ENCODE data around the gene MTHFD1L. TPM values are rescaled to one million over a fixed set of nuclear protein-coding genes. Genes with fewer than 3 reads are reported as not detected.

MTHFD1L gene
- total and polyA plus RNA-seq, 9 of the 15 experiments (the other 6 are each of a cell fraction or from before 2014, with no cell fraction given) = 20.9 to 128 (median 61.0) TPM

DNA sequence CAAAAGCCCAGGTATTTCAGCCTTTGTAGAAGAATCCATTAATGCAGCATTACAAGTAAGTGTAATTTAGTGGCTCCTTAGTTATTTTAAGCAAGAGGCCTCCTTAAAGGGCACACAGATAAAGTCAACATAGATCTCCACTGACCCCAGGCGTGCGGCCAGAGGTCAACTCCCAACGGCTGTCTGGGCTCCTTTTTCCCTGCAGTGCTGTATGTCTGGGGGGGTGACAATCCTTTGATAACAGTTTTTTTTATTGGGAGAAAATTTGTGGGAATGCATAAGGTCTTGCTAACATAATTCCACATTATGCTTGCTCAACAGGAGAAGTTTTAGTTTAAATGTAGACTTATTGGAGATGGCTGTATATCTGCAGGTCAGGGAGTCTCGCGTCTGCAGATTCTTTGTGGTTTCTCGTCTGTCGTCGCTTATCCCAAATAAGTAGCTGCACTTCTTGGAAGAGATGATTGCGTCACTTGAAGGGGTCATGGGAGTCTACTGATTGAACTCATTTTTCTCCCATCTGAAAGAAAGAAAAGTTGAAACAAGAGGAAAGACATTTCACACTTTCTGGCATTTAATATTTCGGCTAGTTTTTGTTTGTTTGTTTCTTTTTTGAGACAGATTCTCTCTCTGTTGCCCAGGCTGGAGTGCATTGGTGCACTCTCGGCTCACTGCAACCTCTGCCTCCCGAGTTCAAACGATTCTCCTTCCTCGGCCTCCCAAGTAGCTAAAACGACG is 222.5 kb downstream of the MTHFD1L start (continued):
- TF ChIP-seq, protein P1, sequence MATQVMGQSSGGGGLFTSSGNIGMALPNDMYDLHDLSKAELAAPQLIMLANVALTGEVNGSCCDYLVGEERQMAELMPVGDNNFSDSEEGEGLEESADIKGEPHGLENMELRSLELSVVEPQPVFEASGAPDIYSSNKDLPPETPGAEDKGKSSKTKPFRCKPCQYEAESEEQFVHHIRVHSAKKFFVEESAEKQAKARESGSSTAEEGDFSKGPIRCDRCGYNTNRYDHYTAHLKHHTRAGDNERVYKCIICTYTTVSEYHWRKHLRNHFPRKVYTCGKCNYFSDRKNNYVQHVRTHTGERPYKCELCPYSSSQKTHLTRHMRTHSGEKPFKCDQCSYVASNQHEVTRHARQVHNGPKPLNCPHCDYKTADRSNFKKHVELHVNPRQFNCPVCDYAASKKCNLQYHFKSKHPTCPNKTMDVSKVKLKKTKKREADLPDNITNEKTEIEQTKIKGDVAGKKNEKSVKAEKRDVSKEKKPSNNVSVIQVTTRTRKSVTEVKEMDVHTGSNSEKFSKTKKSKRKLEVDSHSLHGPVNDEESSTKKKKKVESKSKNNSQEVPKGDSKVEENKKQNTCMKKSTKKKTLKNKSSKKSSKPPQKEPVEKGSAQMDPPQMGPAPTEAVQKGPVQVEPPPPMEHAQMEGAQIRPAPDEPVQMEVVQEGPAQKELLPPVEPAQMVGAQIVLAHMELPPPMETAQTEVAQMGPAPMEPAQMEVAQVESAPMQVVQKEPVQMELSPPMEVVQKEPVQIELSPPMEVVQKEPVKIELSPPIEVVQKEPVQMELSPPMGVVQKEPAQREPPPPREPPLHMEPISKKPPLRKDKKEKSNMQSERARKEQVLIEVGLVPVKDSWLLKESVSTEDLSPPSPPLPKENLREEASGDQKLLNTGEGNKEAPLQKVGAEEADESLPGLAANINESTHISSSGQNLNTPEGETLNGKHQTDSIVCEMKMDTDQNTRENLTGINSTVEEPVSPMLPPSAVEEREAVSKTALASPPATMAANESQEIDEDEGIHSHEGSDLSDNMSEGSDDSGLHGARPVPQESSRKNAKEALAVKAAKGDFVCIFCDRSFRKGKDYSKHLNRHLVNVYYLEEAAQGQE (IDR thresholded peaks at IDR 0.05; ENCODE audit: borderline replicate concordance) = peak; percentile 26; the same call in 1 of the 2 replicates
- TF ChIP-seq, protein P1 (CRISPR knock-in tag; IDR thresholded peaks at IDR 0.05; ENCODE audit: low read depth) = no peak
- TF ChIP-seq, protein P2, sequence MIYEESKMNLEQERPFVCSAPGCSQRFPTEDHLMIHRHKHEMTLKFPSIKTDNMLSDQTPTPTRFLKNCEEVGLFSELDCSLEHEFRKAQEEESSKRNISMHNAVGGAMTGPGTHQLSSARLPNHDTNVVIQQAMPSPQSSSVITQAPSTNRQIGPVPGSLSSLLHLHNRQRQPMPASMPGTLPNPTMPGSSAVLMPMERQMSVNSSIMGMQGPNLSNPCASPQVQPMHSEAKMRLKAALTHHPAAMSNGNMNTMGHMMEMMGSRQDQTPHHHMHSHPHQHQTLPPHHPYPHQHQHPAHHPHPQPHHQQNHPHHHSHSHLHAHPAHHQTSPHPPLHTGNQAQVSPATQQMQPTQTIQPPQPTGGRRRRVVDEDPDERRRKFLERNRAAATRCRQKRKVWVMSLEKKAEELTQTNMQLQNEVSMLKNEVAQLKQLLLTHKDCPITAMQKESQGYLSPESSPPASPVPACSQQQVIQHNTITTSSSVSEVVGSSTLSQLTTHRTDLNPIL (CRISPR knock-in tag; IDR thresholded peaks at IDR 0.05) = no peak
- TF ChIP-seq, protein P3, sequence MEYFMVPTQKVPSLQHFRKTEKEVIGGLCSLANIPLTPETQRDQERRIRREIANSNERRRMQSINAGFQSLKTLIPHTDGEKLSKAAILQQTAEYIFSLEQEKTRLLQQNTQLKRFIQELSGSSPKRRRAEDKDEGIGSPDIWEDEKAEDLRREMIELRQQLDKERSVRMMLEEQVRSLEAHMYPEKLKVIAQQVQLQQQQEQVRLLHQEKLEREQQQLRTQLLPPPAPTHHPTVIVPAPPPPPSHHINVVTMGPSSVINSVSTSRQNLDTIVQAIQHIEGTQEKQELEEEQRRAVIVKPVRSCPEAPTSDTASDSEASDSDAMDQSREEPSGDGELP (CRISPR knock-in tag; IDR thresholded peaks at IDR 0.05; ENCODE audit: borderline replicate concordance) = no peak
- TF ChIP-seq TAL1 (IDR thresholded peaks at IDR 0.05) = peak; percentile 53
- TF ChIP-seq ZNF197 (CRISPR knock-in tag; IDR thresholded peaks at IDR 0.05; ENCODE audit: low read depth) = peak; percentile 59; the same call in 1 of the 2 replicates
- TF ChIP-seq ZNF324 (CRISPR knock-in tag; IDR thresholded peaks at IDR 0.05) = no peak
- no peak for TF ChIP-seq SRSF1 (IDR thresholded peaks at IDR 0.05; ENCODE audit: low read depth, low read length)
- TF ChIP-seq, protein P4, sequence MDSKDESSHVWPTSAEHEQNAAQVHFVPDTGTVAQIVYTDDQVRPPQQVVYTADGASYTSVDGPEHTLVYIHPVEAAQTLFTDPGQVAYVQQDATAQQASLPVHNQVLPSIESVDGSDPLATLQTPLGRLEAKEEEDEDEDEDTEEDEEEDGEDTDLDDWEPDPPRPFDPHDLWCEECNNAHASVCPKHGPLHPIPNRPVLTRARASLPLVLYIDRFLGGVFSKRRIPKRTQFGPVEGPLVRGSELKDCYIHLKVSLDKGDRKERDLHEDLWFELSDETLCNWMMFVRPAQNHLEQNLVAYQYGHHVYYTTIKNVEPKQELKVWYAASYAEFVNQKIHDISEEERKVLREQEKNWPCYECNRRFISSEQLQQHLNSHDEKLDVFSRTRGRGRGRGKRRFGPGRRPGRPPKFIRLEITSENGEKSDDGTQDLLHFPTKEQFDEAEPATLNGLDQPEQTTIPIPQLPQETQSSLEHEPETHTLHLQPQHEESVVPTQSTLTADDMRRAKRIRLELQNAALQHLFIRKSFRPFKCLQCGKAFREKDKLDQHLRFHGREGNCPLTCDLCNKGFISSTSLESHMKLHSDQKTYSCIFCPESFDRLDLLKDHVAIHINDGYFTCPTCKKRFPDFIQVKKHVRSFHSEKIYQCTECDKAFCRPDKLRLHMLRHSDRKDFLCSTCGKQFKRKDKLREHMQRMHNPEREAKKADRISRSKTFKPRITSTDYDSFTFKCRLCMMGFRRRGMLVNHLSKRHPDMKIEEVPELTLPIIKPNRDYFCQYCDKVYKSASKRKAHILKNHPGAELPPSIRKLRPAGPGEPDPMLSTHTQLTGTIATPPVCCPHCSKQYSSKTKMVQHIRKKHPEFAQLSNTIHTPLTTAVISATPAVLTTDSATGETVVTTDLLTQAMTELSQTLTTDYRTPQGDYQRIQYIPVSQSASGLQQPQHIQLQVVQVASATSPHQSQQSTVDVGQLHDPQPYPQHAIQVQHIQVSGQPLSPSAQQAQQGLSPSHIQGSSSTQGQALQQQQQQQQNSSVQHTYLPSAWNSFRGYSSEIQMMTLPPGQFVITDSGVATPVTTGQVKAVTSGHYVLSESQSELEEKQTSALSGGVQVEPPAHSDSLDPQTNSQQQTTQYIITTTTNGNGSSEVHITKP (IDR thresholded peaks at IDR 0.05; ENCODE audit: partially characterized antibody) = no peak
- TF ChIP-seq ARID2 (IDR thresholded peaks at IDR 0.05) = no peak
- no peak for TF ChIP-seq SP1 (CRISPR knock-in tag; IDR thresholded peaks at IDR 0.05)
- TF ChIP-seq, protein P5, sequence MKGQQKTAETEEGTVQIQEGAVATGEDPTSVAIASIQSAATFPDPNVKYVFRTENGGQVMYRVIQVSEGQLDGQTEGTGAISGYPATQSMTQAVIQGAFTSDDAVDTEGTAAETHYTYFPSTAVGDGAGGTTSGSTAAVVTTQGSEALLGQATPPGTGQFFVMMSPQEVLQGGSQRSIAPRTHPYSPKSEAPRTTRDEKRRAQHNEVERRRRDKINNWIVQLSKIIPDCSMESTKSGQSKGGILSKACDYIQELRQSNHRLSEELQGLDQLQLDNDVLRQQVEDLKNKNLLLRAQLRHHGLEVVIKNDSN (CRISPR knock-in tag; IDR thresholded peaks at IDR 0.05) = no peak

All from K562 (cell line).